SK-N-SH (cell line): ENCODE measurements around the gene CFAP20DC.

Experiments
- EP300 ChIP-seq, 2 experiments: IDR thresholded peaks; 2 replicates each; pipeline versions ENCODE4 v1.4.0 to v1.6.1; 2012; ENCODE audit warnings: borderline replicate concordance in 1 of 2, low read depth in 1 of 2, low read length in 1 of 2
- GABPA ChIP-seq: IDR thresholded peaks from 2 replicates; pipeline ENCODE4 v1.4.0; 2012; ENCODE audit warnings: low read depth, mild to moderate bottlenecking
- POLR2AphosphoS5 ChIP-seq: IDR thresholded peaks from 2 replicates; pipeline ENCODE4 v1.6.1; 2012; ENCODE audit warnings: low read depth, low read length
- RCOR1 ChIP-seq: fragments of 150-350 bp; IDR thresholded peaks from 2 replicates; pipeline ENCODE4 v1.6.1; 2017; ENCODE audit warnings: antibody characterized with exemption, low read length
- RXRA ChIP-seq: IDR thresholded peaks from 2 replicates; pipeline ENCODE4 v1.4.0; 2012; ENCODE audit warnings: low read depth, mild to moderate bottlenecking, borderline replicate concordance
- SIN3A ChIP-seq: IDR thresholded peaks from 2 replicates; pipeline ENCODE4 v1.6.1; 2012; ENCODE audit warnings: low read depth, mild to moderate bottlenecking, low read length, moderate library complexity, borderline replicate concordance
- SMC3 ChIP-seq: IDR thresholded peaks from 2 replicates; pipeline ENCODE4 v1.6.1; 2012; ENCODE audit warnings: low read depth, low read length, improper control_type of control experiment
- TEAD4 ChIP-seq: IDR thresholded peaks from 2 replicates; pipeline ENCODE4 v1.4.0; 2012; ENCODE audit warnings: mild to moderate bottlenecking, borderline replicate concordance; ENCODE audit not compliant: insufficient read depth
- TF ChIP-seq, protein P1 (sequence below): fragments of 200-600 bp; sonication (generic); IDR thresholded peaks from 2 replicates; pipeline ENCODE4 v1.6.1; 2017; ENCODE audit warnings: antibody characterized with exemption, mild to moderate bottlenecking, moderate library complexity
- TF ChIP-seq, protein P2 (sequence below): fragments of 150-350 bp; IDR thresholded peaks from 2 replicates; pipeline ENCODE4 v1.6.1; 2016; ENCODE audit warnings: mild to moderate bottlenecking, low read depth, low read length

DNA sequence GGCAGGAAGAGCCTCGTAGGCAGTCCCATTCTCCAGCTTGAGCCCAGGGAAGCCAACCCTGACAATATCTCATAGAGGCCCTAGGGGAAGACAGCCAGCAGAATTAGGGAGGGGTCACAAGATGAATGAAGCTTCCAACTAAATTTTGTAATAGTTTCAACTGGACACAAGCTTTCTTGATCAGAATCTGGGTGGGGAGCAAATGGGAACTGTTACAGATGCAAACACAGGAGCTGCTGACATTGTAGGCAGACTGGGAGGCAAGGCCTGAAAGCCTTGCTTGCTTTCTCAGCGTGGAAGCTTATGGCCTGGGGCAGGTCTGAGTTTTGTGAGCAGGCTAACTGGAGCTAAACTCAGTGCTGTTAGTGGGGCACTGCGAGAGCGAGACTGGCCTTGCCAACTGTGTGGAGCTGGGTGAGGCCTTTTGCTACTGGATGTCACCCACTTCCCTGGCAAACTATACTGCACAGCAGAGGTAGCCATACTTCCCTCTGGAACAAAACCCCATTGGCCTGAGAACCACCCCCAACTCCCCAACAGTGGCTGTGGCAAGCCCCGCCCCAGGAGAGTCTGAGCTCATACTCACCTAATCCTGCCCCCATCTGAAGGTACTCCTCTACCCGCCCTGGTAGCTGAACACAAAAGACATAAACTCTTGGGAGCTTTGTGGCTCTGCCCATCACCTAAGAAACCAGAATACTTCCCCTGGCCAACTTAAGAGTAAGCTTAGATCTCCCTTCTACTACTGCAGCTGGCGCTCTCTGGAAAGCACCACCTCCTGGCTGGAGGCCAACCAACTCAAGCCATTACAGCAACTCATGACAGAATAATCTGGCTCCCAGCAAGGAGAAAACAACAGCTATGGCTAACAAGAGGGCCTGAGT is 42.9 kb downstream of the CFAP20DC start:
- TF ChIP-seq SIN3A (no peak), SMC3 (no peak), RCOR1 (no peak), RXRA (no peak), POLR2AphosphoS5 (no peak), GABPA (no peak), TEAD4 (no peak), EP300 (IDR thresholded peaks at IDR 0.05; ENCODE audit: borderline replicate concordance in 1 of 2, low read depth in 1 of 2, low read length in 1 of 2) (no peak)
- TF ChIP-seq, protein P1, sequence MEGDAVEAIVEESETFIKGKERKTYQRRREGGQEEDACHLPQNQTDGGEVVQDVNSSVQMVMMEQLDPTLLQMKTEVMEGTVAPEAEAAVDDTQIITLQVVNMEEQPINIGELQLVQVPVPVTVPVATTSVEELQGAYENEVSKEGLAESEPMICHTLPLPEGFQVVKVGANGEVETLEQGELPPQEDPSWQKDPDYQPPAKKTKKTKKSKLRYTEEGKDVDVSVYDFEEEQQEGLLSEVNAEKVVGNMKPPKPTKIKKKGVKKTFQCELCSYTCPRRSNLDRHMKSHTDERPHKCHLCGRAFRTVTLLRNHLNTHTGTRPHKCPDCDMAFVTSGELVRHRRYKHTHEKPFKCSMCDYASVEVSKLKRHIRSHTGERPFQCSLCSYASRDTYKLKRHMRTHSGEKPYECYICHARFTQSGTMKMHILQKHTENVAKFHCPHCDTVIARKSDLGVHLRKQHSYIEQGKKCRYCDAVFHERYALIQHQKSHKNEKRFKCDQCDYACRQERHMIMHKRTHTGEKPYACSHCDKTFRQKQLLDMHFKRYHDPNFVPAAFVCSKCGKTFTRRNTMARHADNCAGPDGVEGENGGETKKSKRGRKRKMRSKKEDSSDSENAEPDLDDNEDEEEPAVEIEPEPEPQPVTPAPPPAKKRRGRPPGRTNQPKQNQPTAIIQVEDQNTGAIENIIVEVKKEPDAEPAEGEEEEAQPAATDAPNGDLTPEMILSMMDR: no peak
- TF ChIP-seq, protein P2, sequence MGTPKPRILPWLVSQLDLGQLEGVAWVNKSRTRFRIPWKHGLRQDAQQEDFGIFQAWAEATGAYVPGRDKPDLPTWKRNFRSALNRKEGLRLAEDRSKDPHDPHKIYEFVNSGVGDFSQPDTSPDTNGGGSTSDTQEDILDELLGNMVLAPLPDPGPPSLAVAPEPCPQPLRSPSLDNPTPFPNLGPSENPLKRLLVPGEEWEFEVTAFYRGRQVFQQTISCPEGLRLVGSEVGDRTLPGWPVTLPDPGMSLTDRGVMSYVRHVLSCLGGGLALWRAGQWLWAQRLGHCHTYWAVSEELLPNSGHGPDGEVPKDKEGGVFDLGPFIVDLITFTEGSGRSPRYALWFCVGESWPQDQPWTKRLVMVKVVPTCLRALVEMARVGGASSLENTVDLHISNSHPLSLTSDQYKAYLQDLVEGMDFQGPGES: no peak
